ENCODE measurements around the gene DSPP.

The DSPP gene

DNA sequence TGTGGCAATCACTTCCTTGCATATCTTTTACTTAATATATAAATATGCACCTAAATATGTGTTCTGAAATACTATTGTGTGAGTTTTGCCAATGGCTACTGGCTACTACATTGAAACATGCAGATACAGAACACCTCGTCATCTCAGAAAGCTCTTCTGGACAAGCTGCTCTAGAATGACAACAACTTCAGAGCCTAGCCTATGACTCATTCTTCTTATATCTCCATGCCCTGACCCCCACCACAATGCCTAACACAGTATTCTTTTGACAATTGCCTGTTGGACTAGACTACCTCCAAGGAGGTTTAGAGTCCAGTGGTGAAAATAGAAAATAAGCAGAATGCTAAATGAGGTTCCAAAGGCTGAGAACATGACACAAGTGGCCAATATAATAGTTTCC lies 24.1 kb downstream of the DSPP start:
- no peak for DNase-seq

DNA sequence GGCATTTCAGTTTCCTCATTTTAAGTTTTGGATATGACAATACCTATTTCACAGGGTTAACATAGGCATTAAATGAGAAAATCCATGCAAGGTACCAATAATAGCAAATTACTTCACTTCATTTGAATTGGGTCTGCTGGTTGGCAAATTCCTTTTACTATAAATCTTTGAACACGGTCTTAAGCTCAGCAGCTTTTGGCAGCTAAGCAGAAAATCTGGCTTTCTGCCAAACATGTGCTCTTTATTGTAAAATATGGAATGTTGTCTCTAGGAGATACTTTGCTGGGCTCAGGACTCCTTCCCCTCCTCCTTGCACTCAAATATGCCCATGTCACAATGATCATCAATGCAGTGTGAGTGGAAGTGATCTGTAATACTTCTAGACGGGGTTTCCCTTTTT lies 24.9 kb downstream of the DSPP start:
- peak; percentile 12 for DNase-seq

DNA sequence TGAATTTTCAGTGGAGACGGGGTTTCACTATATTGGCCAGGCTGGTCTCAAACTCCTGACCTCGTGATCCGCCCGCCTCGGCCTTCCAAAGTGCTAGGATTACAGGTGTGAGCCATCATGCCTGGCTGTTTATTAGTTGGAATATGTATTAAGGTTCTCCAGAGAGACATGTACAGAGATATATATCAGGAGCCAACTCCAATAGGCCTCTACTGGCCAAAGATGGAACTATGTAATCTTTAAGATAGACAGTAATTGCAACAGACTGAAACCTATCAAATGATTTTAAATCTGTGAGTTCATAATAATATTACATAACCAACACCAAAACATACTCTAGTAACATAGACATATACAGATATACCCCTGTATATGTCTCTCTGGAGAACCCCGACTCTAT lies 36.0 kb downstream of the DSPP start:
- DNase-seq: no peak

DNA sequence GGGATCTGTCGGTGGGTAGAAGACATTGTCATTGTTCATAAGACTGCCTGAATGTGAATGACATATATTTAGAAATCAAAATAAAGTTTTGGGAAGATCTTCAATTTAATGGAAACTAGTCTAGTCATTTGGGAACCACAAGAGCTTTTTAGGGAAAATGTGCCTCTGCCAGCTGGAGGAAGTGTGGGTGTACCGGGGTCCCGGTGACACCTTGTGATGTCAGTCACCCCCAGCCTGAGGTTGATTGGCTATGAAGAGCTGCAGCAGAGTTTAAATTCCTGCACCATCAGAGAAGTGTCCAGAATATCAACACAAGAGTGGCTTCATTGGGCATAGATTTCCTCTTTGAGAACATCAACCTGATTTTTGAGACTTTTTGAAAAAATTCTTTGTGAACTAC lies 41.7 kb downstream of the DSPP start, which contains the start of gene DMP1:
TSS of gene DMP1 (plus strand) at position 301 of the 400 bp plus-strand sequence. CDS start 6,213 bp downstream, outside the sequence.
- no peak for DNase-seq

DNA sequence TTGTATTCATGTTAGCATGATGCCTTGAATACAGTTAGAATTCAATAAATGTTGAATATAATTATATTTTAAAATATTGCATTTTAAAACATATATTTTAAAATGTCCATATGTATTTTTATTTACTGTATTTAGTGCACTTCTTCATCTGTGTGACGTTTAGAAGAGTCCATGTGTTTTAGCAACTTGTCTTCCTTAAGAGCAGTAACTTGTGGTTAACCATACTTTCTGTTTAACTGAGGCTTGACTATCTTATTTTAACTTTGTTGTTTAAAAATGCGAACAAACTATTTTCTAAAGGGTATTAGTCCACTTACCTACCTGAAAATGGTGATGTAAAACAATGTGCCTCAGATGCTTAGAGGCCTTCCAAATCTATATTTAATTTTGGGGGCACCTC lies 42.6 kb downstream of the DSPP start:
- DNase-seq: no peak

DNA sequence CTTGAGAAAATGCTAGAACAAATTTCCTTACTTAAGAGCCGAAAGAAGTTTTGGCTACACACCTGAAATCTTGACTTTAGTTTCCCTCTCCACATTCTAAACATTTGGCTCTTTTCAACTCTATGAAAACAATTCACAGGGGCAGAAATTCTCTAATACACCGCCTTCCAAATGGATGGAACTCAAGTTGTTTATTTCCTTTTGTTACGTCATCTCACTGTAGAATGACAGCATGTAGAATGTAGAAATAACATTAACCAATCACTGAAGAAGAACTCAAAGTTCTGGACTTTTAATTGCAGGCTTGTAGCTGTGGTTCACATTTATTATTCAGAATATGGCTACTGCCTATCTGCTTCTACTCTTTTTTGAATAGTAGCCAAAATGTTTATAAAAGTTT lies 43.6 kb downstream of the DSPP start:
- no peak for DNase-seq

DNA sequence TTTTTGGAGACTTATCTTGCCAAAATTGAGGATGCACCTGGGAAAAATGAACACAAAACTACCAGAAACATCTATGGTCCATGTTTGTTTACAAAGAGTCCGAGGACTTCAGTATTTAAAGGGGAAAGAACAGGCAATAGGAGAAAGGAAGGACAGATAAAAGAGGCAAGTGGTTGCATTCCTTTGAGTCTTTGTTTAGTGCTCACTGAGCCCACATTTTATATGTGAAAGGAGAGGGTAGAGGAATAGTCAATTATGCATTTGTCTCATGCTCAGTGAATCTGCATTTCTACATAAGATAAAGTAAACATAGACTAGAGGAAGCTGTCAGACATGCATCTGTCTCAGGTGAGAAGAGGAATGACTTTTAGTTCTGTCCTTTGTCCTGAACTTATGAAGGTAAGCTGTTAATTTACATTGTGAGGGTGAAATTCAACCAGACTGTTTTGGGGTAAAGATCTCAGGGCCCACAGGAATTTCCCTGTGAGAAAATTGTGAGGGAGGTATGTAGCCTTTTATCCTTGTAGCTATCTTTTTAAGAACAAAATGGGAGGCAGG lies 46.2 kb downstream of the DSPP start:
- DNase-seq: no peak

DNA sequence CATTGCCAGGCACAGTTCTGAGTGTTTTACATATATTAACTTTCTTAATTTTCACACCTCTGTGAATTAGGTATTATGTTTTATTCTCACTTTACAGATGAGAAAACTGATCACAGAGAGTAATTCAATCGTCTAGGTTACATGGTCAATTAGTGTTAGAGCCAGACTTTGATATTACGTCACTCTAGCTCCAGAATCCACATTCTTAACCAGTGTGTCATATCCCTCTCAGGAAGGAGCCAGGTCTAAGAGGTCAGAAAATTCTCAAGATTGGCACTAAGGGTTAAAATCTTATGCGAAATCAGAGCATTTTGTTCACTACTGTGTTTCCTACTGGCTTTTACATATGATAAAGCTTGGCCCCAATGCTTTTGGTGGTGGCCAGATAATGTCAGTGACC lies 49.2 kb downstream of the DSPP start:
- DNase-seq: no peak

DNA sequence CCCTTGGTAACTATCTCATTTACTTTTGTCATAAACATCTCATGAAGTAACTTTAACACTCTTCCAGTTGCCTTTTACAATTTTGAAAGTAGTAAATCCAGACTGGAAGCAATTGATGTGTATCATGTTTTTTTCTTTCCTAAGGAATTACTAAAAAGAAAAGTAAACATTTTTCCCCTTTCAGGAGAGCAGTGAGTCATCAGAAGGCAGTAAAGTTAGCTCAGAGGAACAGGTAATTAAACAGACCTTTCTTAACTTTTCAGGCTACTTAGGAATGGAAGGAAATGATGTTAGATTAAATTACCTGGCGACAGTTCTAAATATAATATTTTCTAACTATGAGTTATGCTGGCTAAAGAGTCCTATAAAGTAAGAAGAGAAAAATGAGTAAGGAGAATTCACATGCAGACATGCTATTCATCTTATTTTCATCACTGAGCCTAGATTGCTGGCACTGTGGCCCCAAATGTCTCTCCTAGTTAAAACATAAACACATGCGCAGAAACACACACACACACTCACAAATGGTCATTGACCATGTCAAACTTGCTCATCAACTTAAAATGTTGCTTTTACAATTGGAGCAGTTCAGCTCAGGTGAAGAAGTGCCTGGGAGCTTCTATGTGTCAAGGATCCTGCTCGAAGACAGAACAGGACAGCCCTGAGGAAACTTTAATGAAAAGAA lies 51.1 kb downstream of the DSPP start:
- no peak for DNase-seq

DNA sequence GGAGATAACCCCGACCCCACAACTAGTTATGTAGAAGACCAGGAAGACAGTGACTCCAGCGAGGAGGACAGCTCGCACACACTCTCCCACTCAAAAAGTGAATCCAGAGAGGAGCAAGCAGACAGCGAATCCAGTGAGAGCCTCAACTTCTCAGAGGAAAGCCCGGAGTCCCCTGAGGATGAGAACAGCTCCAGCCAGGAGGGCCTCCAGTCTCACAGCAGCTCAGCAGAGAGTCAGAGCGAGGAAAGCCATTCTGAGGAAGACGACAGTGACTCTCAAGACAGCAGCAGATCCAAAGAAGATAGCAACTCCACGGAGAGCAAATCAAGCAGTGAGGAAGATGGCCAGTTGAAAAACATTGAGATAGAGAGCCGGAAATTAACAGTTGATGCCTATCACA lies 54.5 kb downstream of the DSPP start:
- DNase-seq: no peak
